GM12892 (cell line): ENCODE measurements around the gene NTRK1.

Experiments used
- POLR2A ChIP-seq: IDR thresholded peaks from 2 replicates; pipeline ENCODE4 v1.6.1; 2011; ENCODE audit warnings: low read depth, low read length, control low read depth
- POLR2AphosphoS5 ChIP-seq: IDR thresholded peaks from 2 replicates; pipeline ENCODE4 v1.6.1; 2011; ENCODE audit warnings: low read depth, low read length, control low read depth
- TAF1 ChIP-seq: IDR thresholded peaks from 2 replicates; pipeline ENCODE4 v1.6.1; 2011; ENCODE audit warnings: low read depth, mild to moderate bottlenecking, control low read depth, low read length, borderline replicate concordance

DNA sequence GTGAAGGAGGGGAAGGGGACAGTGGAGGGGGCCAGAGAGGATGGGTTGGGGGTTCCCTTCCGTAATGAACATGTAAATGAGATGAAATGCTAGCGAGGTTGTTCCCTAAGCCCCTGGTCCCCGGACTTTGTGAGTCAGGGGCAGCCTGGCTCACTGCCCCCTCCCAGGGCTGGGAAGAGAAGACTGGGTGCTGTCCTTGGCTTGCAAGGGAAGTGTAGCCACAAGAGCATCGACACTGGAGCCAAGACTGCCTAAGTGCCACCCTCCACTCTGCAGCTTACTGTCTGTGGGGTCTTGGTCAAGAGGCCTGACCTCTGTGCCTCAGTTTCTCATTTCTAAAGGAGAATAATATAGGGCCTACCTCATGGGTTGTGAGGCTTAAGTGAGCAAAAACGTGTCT, 33.3 kb downstream of the NTRK1 start:
- TF ChIP-seq POLR2A: no peak
- TF ChIP-seq POLR2AphosphoS5: no peak
- no peak for TF ChIP-seq TAF1
